GM12801 (cell line): ENCODE data around the gene YJU2.

ENCODE experiments used
- CTCF ChIP-seq: IDR thresholded peaks from one replicate; pipeline ENCODE4 v1.5.1; 2011; ENCODE audit warnings: control low read depth; ENCODE audit not compliant: insufficient read length; ENCODE audit errors: extremely low read depth

YJU2 gene

GRCh38 chr19:4201798-4202197 is 45.1 kb upstream of the YJU2 start:
- no peak for TF ChIP-seq CTCF

GRCh38 chr19:4206818-4207484 is 39.9 kb upstream of the YJU2 start:
- no peak for TF ChIP-seq CTCF

GRCh38 chr19:4208385-4209094 is 38.3 kb upstream of the YJU2 start:
- no peak for TF ChIP-seq CTCF

- TF ChIP-seq CTCF = no peak
Measured at GRCh38 chr19:4210166-4210731, 36.6 kb upstream of the YJU2 start.

GRCh38 chr19:4213116-4213515 is 33.8 kb upstream of the YJU2 start:
- TF ChIP-seq CTCF = no peak

GRCh38 chr19:4215807-4216206 is 31.1 kb upstream of the YJU2 start:
- no peak for TF ChIP-seq CTCF

- TF ChIP-seq CTCF = no peak
Measured at GRCh38 chr19:4216846-4217245, 30.0 kb upstream of the YJU2 start.
